ENCODE results near the gene CYP4F11.
"Not testable (repeated sequence)": the region's sequence is repeated elsewhere in the genome, so short reads cannot be mapped to it uniquely, and the experiment has no call there.

CYP4F11 gene

DNA sequence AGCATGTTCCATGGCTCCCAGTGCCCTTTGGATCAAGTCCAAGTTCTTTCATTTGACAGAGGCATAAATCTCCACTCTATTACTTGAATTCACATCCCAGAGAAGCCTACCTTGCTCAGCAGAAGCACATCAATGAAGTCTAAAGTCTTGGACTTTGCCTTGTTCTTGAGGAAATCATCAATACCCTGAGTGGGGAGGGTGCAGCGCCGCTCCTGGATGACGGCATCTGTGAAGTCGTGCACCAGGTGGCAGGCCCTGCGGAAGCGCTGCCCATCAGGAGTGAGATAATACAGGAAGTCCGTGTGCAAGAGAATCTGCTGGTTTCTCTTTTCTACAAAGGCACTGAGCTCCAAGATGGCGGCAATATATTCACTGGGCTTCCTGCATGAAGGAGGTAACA, 10.6 kb downstream of the CYP4F11 start:
- H3K4me1 ChIP-seq (ENCODE audit: control insufficient read depth in 2 of 2, insufficient read depth in 2 of 2, low read length in 2 of 2), result peaks cover 0 to 25% of the 10 kb centered on the region in 2 donors
- peak overlapping the region in 1 of 2 donors; percentile 24 for H3K4me3 ChIP-seq (ENCODE audit: low read length in 2 of 2)
- peak overlapping the region in 1 of 2 donors; percentile 14 for H3K9ac ChIP-seq (ENCODE audit: low read depth in 1 of 2, low read length in 2 of 2)
- peaks cover 0 to 2% of the 10 kb centered on the region in 2 donors for H3K36me3 ChIP-seq (ENCODE audit: control insufficient read depth in 2 of 2, insufficient read depth in 2 of 2, low read length in 2 of 2)
- no peaks in the 10 kb centered on the region for H3K9me3 ChIP-seq (ENCODE audit: control insufficient read depth in 2 of 2, low read length in 2 of 2)
- H3K27ac ChIP-seq (ENCODE audit: low read depth in 2 of 2, low read length in 2 of 2), result peak overlapping the region in 1 of 2 donors; percentile 77
- peaks cover 0 to 3% of the 10 kb centered on the region in 2 donors for H3K27me3 ChIP-seq (ENCODE audit: control insufficient read depth in 2 of 2, insufficient read depth in 2 of 2, low read length in 2 of 2)

DNA sequence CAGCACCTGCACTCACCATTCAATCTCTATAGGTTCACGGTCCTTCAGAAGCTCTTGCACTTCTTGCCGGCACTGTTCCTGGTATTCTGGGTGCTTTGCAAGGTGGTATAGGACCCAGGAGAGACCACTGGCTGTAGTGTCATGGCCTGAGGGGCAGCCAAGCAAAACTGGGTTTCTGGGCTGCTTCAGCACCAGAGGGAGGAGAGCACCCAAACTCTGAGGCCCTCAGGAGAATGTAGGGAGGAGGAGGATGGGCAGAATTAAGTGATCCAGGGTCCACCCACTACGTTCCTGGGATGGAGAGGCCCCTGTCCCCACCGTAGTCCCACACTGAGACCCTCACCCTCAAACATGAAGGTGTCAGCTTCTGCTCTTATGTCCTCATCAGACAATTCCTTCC, 12.3 kb downstream of the CYP4F11 start:
- Histone ChIP-seq H3K9me3 (ENCODE audit: control insufficient read depth in 2 of 2, low read length in 2 of 2) (no peaks in the 10 kb centered on the region), H3K9ac (ENCODE audit: low read depth in 1 of 2, low read length in 2 of 2) (no peak overlapping the region), H3K27me3 (ENCODE audit: control insufficient read depth in 2 of 2, insufficient read depth in 2 of 2, low read length in 2 of 2) (peaks cover 0 to 3% of the 10 kb centered on the region in 2 donors), H3K27ac (ENCODE audit: low read depth in 2 of 2, low read length in 2 of 2) (no peak overlapping the region), H3K4me1 (ENCODE audit: control insufficient read depth in 2 of 2, insufficient read depth in 2 of 2, low read length in 2 of 2) (peaks cover 0 to 23% of the 10 kb centered on the region in 2 donors), H3K4me3 (ENCODE audit: low read length in 2 of 2) (no peak overlapping the region), H3K36me3 (ENCODE audit: control insufficient read depth in 2 of 2, insufficient read depth in 2 of 2, low read length in 2 of 2) (no peaks in the 10 kb centered on the region)

DNA sequence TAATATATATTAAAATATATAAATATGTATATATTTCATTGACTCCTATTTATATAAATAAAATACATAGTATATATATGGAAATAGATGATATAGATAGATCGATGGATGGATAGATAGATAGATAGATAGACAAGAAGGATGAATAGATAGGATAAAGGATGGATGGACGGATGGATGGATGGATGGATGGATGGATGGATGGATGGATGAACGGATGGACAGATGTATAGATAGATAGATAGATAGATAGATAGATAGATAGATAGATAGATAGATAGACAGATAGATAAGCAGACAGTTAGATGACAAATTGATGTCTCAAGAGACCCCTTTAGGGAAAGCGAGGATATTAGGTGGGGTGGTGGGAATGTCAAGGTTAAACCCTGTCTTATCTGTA, 15.1 kb downstream of the CYP4F11 start:
- Histone ChIP-seq H3K36me3 (ENCODE audit: control insufficient read depth in 2 of 2, insufficient read depth in 2 of 2, low read length in 2 of 2) (peaks cover 0 to 3% of the 10 kb centered on the region in 2 donors), H3K4me1 (ENCODE audit: control insufficient read depth in 2 of 2, insufficient read depth in 2 of 2, low read length in 2 of 2) (peaks cover 0 to 16% of the 10 kb centered on the region in 2 donors), H3K9me3 (ENCODE audit: control insufficient read depth in 2 of 2, low read length in 2 of 2) (peaks cover 0 to 4% of the 10 kb centered on the region in 2 donors), H3K27me3 (ENCODE audit: control insufficient read depth in 2 of 2, insufficient read depth in 2 of 2, low read length in 2 of 2) (peaks cover 0 to 3% of the 10 kb centered on the region in 2 donors), H3K9ac (ENCODE audit: low read depth in 1 of 2, low read length in 2 of 2) (no peak overlapping the region), H3K27ac (ENCODE audit: low read depth in 2 of 2, low read length in 2 of 2) (no peak overlapping the region), H3K4me3 (ENCODE audit: low read length in 2 of 2) (no peak overlapping the region)

DNA sequence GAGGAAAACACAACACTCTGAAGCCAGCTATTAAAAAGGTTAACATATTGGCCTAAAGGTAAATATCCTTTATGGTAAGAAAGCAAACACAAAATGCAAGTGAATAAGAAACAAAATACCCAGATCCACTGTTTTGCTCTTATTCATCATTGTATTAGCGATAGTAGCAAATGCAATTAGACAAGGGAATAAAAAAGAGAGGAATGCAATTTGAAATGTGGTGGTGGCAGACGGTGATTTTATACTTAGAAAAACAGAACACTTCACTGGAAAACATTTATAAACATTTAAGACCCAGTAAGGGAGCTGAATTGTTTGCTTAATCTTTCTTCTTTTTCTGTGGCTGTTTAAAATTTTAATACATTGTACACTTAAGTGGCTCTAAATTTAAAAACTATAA, 19.2 kb downstream of the CYP4F11 start:
- H3K4me3 ChIP-seq (ENCODE audit: low read length in 2 of 2), result no peak overlapping the region
- no peak overlapping the region for H3K9ac ChIP-seq (ENCODE audit: low read depth in 1 of 2, low read length in 2 of 2)
- H3K9me3 ChIP-seq (ENCODE audit: control insufficient read depth in 2 of 2, low read length in 2 of 2), result peaks cover 0 to 4% of the 10 kb centered on the region in 2 donors
- no peaks in the 10 kb centered on the region for H3K4me1 ChIP-seq (ENCODE audit: control insufficient read depth in 2 of 2, insufficient read depth in 2 of 2, low read length in 2 of 2)
- H3K27me3 ChIP-seq (ENCODE audit: control insufficient read depth in 2 of 2, insufficient read depth in 2 of 2, low read length in 2 of 2), result peaks cover 0 to 9% of the 10 kb centered on the region in 2 donors
- no peak overlapping the region for H3K27ac ChIP-seq (ENCODE audit: low read depth in 2 of 2, low read length in 2 of 2)
- H3K36me3 ChIP-seq (ENCODE audit: control insufficient read depth in 2 of 2, insufficient read depth in 2 of 2, low read length in 2 of 2), result peaks cover 0 to 3% of the 10 kb centered on the region in 2 donors

DNA sequence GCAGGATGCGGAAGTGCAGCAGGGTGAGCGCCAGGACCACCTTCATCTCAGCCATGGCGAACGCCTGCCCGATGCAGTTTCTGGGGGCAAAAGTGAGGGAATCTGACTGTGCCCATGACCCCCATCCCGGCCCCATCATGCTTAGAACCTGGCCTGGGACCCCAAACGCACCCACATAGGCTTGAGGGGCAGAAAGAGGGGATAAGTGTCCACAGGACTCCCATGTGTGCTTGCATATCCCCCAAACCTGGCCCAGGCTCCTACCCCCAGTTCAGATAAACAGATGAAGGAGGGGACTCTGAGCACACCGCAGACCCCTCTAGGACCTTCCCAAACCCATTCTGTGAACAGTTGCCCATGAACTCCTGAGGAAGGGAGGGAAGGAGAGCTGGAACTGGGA, 20.5 kb downstream of the CYP4F11 start:
- H3K27me3 ChIP-seq (ENCODE audit: control insufficient read depth in 2 of 2, insufficient read depth in 2 of 2, low read length in 2 of 2), result peaks cover 0 to 9% of the 10 kb centered on the region in 2 donors
- H3K9me3 ChIP-seq (ENCODE audit: control insufficient read depth in 2 of 2, low read length in 2 of 2), result peaks cover 0 to 4% of the 10 kb centered on the region in 2 donors

DNA sequence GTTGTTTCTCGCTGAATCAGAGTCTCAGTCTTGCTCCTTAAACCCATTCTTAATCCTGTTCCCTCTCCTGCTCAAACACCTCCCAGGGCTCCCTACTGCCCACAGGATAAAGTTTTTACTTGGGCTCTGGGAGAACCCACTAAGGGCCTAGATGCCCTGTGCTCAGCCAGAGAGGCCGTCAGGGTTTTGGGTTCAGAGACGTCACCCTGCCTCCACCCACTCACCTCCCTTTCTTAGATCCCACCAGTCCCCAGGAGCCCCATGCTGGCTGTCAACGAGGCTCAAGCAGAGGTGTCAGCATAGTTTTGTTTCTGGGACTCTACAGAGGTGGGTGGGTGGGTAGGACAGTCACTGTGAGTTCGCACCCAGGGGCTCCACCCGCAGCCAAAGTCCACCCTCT, 20.9 kb downstream of the CYP4F11 start:
- Histone ChIP-seq H3K4me3 (ENCODE audit: low read length in 2 of 2) (no peak overlapping the region), H3K4me1 (ENCODE audit: control insufficient read depth in 2 of 2, insufficient read depth in 2 of 2, low read length in 2 of 2) (no peaks in the 10 kb centered on the region), H3K36me3 (ENCODE audit: control insufficient read depth in 2 of 2, insufficient read depth in 2 of 2, low read length in 2 of 2) (peaks cover 0 to 3% of the 10 kb centered on the region in 2 donors), H3K27me3 (ENCODE audit: control insufficient read depth in 2 of 2, insufficient read depth in 2 of 2, low read length in 2 of 2) (peaks cover 0 to 9% of the 10 kb centered on the region in 2 donors), H3K27ac (ENCODE audit: low read depth in 2 of 2, low read length in 2 of 2) (no peak overlapping the region), H3K9me3 (ENCODE audit: control insufficient read depth in 2 of 2, low read length in 2 of 2) (peaks cover 0 to 4% of the 10 kb centered on the region in 2 donors), H3K9ac (ENCODE audit: low read depth in 1 of 2, low read length in 2 of 2) (no peak overlapping the region)

More for the DNA sequence above, 20.5 kb downstream of the CYP4F11 start:
- Histone ChIP-seq H3K36me3 (ENCODE audit: control insufficient read depth in 2 of 2, insufficient read depth in 2 of 2, low read length in 2 of 2) (peaks cover 0 to 3% of the 10 kb centered on the region in 2 donors), H3K4me3 (ENCODE audit: low read length in 2 of 2) (no peak overlapping the region), H3K4me1 (ENCODE audit: control insufficient read depth in 2 of 2, insufficient read depth in 2 of 2, low read length in 2 of 2) (no peaks in the 10 kb centered on the region), H3K27ac (ENCODE audit: low read depth in 2 of 2, low read length in 2 of 2) (no peak overlapping the region), H3K9ac (ENCODE audit: low read depth in 1 of 2, low read length in 2 of 2) (no peak overlapping the region)

DNA sequence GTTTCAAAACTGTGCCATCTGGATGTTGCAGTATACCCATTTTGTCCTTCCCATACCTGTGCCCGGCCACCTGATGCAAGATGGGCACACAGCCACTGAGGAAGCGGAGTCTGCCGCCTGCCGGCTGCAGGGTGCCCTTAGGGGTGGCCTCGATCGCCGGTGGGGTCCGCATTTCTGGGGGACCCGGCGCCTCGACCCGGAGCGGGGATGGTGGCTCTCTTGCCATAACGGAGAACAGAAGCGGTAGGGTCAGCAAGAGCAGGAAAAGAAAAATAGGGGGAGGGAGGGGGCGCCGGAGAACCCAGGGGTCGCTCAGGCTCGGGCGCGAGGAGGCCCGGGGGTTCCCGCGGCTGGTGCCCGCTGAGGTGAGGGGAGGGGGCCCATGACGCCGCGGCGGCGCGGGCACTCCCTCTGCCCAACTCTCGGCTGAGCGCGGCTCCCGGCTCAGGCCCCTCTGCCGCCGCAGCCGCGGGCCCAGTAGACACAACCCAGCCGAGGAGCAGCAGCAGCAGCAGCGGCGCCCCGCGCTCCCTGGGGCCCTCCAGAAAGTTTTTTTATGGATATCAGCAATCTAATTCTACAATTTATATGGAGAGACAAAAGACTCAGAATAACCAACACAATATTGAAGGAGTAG, 22.6 kb downstream of the CYP4F11 start:
- Histone ChIP-seq H3K36me3 (ENCODE audit: control insufficient read depth in 2 of 2, insufficient read depth in 2 of 2, low read length in 2 of 2) (peaks cover 0 to 3% of the 10 kb centered on the region in 2 donors), H3K4me1 (ENCODE audit: control insufficient read depth in 2 of 2, insufficient read depth in 2 of 2, low read length in 2 of 2) (no peaks in the 10 kb centered on the region), H3K27ac (ENCODE audit: low read depth in 2 of 2, low read length in 2 of 2) (no peak overlapping the region), H3K9ac (ENCODE audit: low read depth in 1 of 2, low read length in 2 of 2) (no peak overlapping the region), H3K4me3 (ENCODE audit: low read length in 2 of 2) (no peak overlapping the region), H3K9me3 (ENCODE audit: control insufficient read depth in 2 of 2, low read length in 2 of 2) (peaks cover 0 to 4% of the 10 kb centered on the region in 2 donors), H3K27me3 (ENCODE audit: control insufficient read depth in 2 of 2, insufficient read depth in 2 of 2, low read length in 2 of 2) (peaks cover 0 to 9% of the 10 kb centered on the region in 2 donors)

DNA sequence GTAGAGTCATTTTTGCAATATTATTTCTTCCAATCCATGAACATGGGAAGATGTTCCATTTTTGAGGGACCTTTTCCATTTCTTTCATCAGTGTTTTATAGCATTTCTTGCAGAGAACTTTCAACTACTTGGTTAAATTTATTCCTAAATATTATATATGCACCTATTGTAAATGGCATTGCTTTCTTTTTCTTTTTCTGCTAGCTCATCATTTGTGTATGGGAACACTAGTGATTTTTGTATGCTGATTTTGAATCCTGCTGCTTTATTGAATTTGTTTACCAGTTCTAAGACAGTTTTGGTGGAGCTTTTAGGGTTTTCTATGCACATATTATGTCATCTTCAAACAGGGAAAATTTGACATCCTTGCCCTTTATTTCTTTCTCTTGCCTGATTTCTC, 29.3 kb downstream of the CYP4F11 start:
- no peaks in the 10 kb centered on the region for H3K9me3 ChIP-seq (ENCODE audit: control insufficient read depth in 2 of 2, low read length in 2 of 2)
- H3K27me3 ChIP-seq (ENCODE audit: control insufficient read depth in 2 of 2, insufficient read depth in 2 of 2, low read length in 2 of 2), result no peaks in the 10 kb centered on the region
- H3K9ac ChIP-seq (ENCODE audit: low read depth in 1 of 2, low read length in 2 of 2), result no peak overlapping the region
- H3K4me1 ChIP-seq (ENCODE audit: control insufficient read depth in 2 of 2, insufficient read depth in 2 of 2, low read length in 2 of 2), result no peaks in the 10 kb centered on the region
- no peaks in the 10 kb centered on the region for H3K36me3 ChIP-seq (ENCODE audit: control insufficient read depth in 2 of 2, insufficient read depth in 2 of 2, low read length in 2 of 2)
- H3K27ac ChIP-seq (ENCODE audit: low read depth in 2 of 2, low read length in 2 of 2), result no peak overlapping the region
- H3K4me3 ChIP-seq (ENCODE audit: low read length in 2 of 2), result no peak overlapping the region

DNA sequence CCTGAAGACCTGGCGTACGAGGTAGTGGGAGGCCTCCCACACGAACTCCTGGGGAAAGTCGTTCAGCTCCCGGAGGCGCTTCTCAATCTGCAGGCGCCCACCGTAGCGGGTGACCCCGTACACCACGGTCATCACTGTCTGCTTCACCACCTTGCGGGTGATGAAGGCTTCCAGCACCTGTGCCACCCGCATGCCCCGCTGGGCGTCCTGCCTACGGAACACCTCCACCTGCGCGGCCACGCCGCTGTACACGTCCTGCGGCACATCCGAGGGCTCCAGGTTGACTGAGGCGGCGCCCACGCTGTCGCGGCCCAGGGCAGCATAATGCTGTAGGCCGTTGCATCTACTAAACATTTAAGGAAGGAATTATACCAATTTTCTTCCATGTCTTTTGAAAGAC, 31.4 kb downstream of the CYP4F11 start:
- H3K4me1 ChIP-seq (ENCODE audit: control insufficient read depth in 2 of 2, insufficient read depth in 2 of 2, low read length in 2 of 2); H3K9ac ChIP-seq (ENCODE audit: low read depth in 1 of 2, low read length in 2 of 2); H3K27me3 ChIP-seq (ENCODE audit: control insufficient read depth in 2 of 2, insufficient read depth in 2 of 2, low read length in 2 of 2); H3K9me3 ChIP-seq (ENCODE audit: control insufficient read depth in 2 of 2, low read length in 2 of 2); H3K36me3 ChIP-seq (ENCODE audit: control insufficient read depth in 2 of 2, insufficient read depth in 2 of 2, low read length in 2 of 2); H3K4me3 ChIP-seq (ENCODE audit: low read length in 2 of 2); H3K27ac ChIP-seq (ENCODE audit: low read depth in 2 of 2, low read length in 2 of 2): not testable (repeated sequence)

DNA sequence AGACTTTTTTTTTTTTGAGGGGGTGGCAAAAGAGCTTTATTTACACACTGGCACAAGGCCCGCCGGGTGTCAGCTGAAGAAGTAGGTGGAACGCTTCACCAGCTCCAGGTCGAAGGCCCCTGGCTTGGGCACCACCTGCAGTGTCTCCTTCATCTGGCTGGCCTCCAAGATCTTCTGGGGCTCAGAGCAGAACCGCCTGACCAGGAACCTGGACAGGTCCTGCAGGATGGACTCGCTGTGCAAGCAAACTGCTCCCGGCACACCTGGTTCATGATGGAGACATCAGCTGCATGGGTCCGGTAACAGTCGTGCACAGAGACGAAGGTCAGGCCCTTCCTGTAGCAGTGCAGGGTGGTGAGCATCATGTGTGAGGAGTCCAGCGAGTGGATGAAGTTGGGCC, 32.1 kb downstream of the CYP4F11 start:
- no peaks in the 10 kb centered on the region for H3K27me3 ChIP-seq (ENCODE audit: control insufficient read depth in 2 of 2, insufficient read depth in 2 of 2, low read length in 2 of 2)

More for the DNA sequence above, 32.1 kb downstream of the CYP4F11 start:
- H3K9me3 ChIP-seq (ENCODE audit: control insufficient read depth in 2 of 2, low read length in 2 of 2), result no peaks in the 10 kb centered on the region
- H3K4me1 ChIP-seq (ENCODE audit: control insufficient read depth in 2 of 2, insufficient read depth in 2 of 2, low read length in 2 of 2), result peaks cover 6 to 7% of the 10 kb centered on the region in 2 donors
- H3K27ac ChIP-seq (ENCODE audit: low read depth in 2 of 2, low read length in 2 of 2), result no peak overlapping the region
- no peak overlapping the region for H3K4me3 ChIP-seq (ENCODE audit: low read length in 2 of 2)
- H3K36me3 ChIP-seq (ENCODE audit: control insufficient read depth in 2 of 2, insufficient read depth in 2 of 2, low read length in 2 of 2), result no peaks in the 10 kb centered on the region
- H3K9ac ChIP-seq (ENCODE audit: low read depth in 1 of 2, low read length in 2 of 2), result no peak overlapping the region
